Astrocyte (in vitro differentiated cells and primary cell): ENCODE results near the gene ELOVL1.

ENCODE experiments used
- EZH2 ChIP-seq: IDR thresholded peaks from 2 replicates; pipeline ENCODE4 v1.6.1; 2012; ENCODE audit warnings: mild to moderate bottlenecking, low read length, inconsistent platforms; ENCODE audit not compliant: insufficient read depth
- TF ChIP-seq, protein P1 (sequence below): IDR thresholded peaks from 2 replicates; pipeline ENCODE4 v1.5.1; 2011; ENCODE audit warnings: low read depth, mild to moderate bottlenecking, inconsistent platforms, low read length, moderate library complexity; ENCODE audit not compliant: insufficient read depth

DNA sequence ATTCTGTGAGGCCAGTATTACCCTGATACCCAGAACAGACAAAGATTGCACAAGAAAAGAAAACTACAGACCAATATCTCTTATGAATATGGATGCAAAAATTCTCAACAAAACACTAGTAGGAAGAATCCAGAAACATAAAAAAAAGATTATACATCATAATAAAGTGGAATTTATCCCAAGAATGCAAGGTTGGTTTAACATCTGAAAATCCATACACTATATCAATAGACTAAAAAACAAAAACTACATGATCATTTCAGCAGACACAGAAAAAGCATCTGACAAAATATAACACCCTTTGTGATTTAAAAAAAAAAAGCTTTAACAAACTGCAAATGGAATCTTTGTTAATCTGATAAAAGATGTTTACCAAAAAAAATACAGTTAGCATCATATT is 42.4 kb downstream of the ELOVL1 start:
- TF ChIP-seq, protein P1, sequence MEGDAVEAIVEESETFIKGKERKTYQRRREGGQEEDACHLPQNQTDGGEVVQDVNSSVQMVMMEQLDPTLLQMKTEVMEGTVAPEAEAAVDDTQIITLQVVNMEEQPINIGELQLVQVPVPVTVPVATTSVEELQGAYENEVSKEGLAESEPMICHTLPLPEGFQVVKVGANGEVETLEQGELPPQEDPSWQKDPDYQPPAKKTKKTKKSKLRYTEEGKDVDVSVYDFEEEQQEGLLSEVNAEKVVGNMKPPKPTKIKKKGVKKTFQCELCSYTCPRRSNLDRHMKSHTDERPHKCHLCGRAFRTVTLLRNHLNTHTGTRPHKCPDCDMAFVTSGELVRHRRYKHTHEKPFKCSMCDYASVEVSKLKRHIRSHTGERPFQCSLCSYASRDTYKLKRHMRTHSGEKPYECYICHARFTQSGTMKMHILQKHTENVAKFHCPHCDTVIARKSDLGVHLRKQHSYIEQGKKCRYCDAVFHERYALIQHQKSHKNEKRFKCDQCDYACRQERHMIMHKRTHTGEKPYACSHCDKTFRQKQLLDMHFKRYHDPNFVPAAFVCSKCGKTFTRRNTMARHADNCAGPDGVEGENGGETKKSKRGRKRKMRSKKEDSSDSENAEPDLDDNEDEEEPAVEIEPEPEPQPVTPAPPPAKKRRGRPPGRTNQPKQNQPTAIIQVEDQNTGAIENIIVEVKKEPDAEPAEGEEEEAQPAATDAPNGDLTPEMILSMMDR: no peak
- TF ChIP-seq EZH2: no peak
